HG02884 (cell line): ENCODE results near the gene APBA2.

Experiments used
- ATAC-seq: cut with Tn5 transposase; IDR thresholded peaks from one replicate; pipeline ENCODE4 v1.9.1; 2021; ENCODE audit warnings: mild to moderate bottlenecking, moderate library complexity; ENCODE audit not compliant: unreplicated experiment

Gene APBA2

DNA sequence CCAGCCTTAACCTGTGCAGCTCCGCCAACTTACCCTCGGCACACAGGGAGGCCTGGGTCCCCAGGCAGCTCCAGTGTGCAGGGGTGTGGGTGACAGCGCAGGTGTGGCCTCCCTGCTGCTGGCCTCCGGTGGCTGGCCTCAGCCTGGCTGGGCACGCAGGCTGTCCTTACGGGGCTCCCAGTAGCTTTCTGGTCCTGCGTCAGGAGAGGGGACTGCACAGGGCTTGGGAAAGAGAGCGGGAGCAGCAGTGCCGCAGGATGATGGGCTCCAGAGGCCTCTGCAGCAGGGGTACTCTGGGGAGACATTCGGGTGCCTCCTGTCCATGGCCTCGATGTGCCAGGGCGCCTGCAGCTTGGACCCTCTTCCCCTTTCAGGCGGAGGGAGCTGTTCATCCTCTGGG lies 9.4 kb downstream of the APBA2 start:
- ATAC-seq = no peak

GRCh38 chr15:28895566-28895965 lies 9.8 kb downstream of the APBA2 start:
- no peak for ATAC-seq

- no peak for ATAC-seq
Measured at GRCh38 chr15:28896951-28897350, 11.2 kb downstream of the APBA2 start.

DNA sequence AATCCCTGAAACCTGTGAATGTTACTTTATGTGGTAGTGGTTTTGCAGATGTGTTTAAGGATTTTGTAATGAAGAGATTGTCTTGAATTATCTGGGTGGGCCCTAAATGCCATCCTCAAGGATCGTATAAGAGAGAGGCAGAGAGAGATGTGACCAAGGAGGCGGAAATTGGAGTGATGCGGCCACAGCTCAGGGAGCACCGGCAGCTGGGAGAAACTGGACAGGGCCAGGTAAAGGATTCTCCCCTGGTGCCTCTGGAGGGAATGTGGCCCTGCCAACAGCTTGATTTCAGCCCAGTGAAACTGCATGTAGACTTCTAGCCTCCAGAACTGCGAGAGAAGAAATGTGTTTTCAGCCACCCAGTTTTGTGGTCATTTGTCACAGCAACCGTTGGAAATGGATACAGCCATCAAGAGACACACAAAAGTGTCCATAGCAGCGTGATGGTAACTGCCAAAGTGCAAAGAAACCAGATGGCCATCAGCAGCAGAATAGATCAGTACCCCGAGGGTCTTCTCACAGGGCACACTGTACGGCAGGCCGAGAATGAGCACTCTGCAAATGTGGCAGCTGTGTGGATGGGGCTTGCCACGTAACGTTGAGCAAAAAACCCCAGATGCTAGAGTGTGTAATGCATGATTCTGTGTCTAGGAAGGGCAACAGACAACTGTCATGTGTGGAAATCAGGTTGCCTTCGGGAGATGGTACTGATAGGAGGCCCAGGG lies 12.2 kb downstream of the APBA2 start:
- ATAC-seq = no peak

GRCh38 chr15:28899061-28899738 lies 13.4 kb downstream of the APBA2 start:
- no peak for ATAC-seq

GRCh38 chr15:28900041-28900891 lies 14.5 kb downstream of the APBA2 start:
- no peak for ATAC-seq

- ATAC-seq = no peak
Measured at GRCh38 chr15:28900892-28901586, 15.3 kb downstream of the APBA2 start.

GRCh38 chr15:28901587-28901980 lies 15.8 kb downstream of the APBA2 start:
- ATAC-seq = no peak

DNA sequence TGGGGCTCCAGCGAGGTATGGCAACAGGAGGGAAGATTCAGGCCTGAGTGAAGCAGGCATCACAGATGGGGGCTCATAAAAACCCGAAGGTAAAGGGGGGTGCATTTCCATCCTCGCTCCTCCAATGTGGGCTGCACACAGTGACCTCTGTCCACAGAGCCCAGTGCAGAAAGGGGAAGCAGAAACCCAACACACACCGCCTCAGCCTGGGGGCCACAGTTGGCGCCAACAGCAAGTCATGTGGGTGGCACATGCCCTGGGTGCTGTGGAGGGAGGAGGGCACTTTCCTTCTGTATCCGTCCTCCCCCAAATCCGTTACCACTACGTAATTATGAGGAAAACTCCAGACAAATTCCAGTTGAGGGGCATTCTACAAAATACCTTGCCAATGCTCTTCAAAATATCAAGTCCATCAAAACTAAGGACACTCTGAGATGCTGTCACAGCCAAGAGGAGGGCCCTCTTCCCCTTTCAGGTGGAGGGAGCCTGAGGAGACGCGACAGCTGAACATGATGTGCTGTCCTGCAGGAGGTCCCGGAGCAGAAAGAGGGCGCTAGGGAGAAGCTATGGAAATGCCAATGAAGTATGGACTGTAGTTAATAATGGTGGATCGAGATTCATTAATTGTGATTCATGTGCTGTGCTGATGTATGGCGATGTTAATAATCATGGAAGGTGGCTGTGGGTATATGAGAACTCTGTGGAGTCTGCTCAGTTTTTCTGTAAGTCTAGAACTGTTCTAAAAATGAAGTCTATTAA lies 16.4 kb downstream of the APBA2 start:
- no peak for ATAC-seq

GRCh38 chr15:28902856-28903255 lies 17.1 kb downstream of the APBA2 start:
- ATAC-seq = no peak

DNA sequence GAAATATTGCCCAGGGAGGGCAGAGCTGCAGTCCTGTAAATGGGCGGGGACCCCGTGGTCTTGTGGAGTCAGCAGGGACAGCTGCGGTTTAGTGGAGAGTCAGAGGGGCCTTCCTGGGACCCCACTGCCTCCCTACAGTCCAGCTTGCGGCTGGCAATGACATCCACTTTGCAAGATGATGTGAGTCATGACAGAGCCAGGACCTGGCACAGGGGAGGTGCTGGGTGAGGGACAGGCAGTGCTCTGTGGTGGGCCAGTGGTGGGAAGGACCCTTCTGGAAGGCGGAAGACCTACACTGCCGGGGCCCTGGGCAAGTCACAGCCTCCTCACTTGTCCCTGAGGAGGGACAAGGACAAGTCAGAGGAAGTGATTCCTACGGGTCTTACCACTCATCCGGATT lies 17.8 kb downstream of the APBA2 start:
- no peak for ATAC-seq

GRCh38 chr15:28904003-28904402 lies 18.2 kb downstream of the APBA2 start:
- no peak for ATAC-seq

- no peak for ATAC-seq
Measured at GRCh38 chr15:28904541-28905315, 19.0 kb downstream of the APBA2 start.

- no peak for ATAC-seq
Measured at GRCh38 chr15:28907338-28907960, 21.7 kb downstream of the APBA2 start.

- ATAC-seq = no peak
Measured at GRCh38 chr15:28909958-28910500, 24.3 kb downstream of the APBA2 start.

DNA sequence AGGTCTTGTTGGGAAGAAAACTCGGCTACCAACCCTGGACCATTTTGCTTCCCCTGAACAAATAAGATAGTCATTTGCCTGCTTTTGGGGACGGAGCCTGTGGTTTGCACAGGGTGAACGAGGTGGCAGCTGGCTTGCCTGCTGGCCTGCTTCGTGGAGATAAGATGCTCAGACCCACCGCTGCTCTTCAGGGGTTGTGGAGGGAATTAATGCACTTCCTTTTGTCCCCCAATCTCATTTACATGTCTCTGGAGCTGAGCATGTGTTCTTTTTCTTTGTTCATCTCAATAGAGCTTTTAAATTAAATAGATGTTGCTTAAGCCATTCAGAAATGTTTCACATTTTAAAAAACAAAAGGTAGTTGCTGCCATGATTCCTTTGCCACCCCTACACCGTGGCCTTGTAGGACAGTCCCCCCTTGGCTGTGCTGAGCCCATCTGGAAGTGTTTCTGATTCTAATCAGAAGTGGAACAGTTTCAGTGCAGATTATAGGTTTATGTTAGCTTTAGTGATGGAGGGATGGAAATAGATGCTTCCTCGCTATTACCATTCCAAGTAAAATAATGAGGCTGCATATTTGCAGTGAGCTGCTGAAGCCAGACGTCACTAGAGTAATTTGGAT lies 25.6 kb downstream of the APBA2 start:
- no peak for ATAC-seq

- ATAC-seq = no peak
Measured at GRCh38 chr15:28912422-28912821, 26.6 kb downstream of the APBA2 start.

- no peak for ATAC-seq
Measured at GRCh38 chr15:28913171-28913765, 27.5 kb downstream of the APBA2 start.
